Kidney epithelial cell (primary cell): ENCODE results near the gene WFDC1. TPM values are rescaled to one million over a fixed set of nuclear protein-coding genes. Genes with fewer than 3 reads are reported as not detected.

Experiments
- DNase-seq: peaks from one replicate; pipeline ENCODE4 v3.0.0-alpha.2; 2010; ENCODE audit warnings: low read depth
- H3K27me3 ChIP-seq: 2 replicates; pipeline ENCODE4 v1.6.0; 2011; ENCODE audit warnings: low read length; ENCODE audit not compliant: control insufficient read depth, insufficient read depth
- H3K36me3 ChIP-seq: 2 replicates; pipeline ENCODE4 v1.5.1; 2011; ENCODE audit warnings: low read length; ENCODE audit not compliant: control insufficient read depth, insufficient read depth
- H3K4me3 ChIP-seq: 2 replicates; pipeline ENCODE4 v1.5.1; 2011; ENCODE audit warnings: low read depth, mild to moderate bottlenecking, control low read depth, low read length
- total RNA-seq: library from RNA; depleted of rRNA; stranded (reverse); fragments of >200 nt; gene quantifications from 2 replicates; pipeline ENCODE4 v1.2.3, GENCODE V29; 2015
- TF ChIP-seq, protein P1 (sequence below): IDR thresholded peaks from 2 replicates; pipeline ENCODE4 v1.5.1; 2011; ENCODE audit warnings: mild to moderate bottlenecking, moderate library complexity, low read length, control low read depth, inconsistent platforms; ENCODE audit not compliant: insufficient read depth, poor library complexity, severe bottlenecking

The WFDC1 gene
- total RNA-seq, 1 donor from 2014 or later: 0.29 TPM

DNA sequence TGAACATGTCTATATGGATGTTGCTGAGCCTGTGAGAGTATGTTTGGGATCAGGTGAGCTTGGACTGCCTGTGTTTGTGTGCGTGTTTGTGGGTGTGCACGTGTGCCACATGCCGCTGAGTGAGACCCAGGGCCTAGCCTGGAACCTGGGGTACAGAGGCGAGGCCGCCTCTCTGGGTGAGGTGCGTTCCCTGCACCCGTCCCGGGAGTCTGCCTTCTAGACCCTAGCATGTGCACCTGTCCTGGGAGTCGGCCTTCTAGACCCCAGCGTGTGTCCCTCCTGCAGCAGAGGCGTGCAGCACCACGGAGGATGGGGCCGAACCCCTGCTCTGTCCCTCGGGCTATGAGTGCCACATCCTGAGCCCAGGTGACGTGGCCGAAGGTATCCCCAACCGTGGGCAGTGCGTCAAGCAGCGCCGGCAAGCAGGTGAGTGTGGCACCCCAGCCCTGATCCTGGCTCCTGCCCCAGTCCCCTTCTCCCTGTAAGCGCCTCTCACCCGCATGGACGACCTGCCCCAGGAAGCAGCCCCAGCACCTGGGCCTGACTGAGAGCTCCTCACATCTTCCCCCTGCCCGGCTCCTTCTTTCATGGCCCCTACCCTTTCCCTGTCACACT lies 24.6 kb downstream of the WFDC1 start:
- TF ChIP-seq, protein P1, sequence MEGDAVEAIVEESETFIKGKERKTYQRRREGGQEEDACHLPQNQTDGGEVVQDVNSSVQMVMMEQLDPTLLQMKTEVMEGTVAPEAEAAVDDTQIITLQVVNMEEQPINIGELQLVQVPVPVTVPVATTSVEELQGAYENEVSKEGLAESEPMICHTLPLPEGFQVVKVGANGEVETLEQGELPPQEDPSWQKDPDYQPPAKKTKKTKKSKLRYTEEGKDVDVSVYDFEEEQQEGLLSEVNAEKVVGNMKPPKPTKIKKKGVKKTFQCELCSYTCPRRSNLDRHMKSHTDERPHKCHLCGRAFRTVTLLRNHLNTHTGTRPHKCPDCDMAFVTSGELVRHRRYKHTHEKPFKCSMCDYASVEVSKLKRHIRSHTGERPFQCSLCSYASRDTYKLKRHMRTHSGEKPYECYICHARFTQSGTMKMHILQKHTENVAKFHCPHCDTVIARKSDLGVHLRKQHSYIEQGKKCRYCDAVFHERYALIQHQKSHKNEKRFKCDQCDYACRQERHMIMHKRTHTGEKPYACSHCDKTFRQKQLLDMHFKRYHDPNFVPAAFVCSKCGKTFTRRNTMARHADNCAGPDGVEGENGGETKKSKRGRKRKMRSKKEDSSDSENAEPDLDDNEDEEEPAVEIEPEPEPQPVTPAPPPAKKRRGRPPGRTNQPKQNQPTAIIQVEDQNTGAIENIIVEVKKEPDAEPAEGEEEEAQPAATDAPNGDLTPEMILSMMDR: no peak

GRCh38 chr16:84320511-84320910 lies 25.8 kb downstream of the WFDC1 start:
- TF ChIP-seq, protein P1: no peak
- H3K4me3 ChIP-seq: no peak overlapping the region
- H3K27me3 ChIP-seq: no peaks in the 10 kb centered on the region
- no peaks in the 10 kb centered on the region for H3K36me3 ChIP-seq
- no peak for DNase-seq

More for the DNA sequence above, 24.6 kb downstream of the WFDC1 start:
- H3K4me3 ChIP-seq: no peak overlapping the region
- H3K36me3 ChIP-seq: no peaks in the 10 kb centered on the region
- DNase-seq: no peak
- H3K27me3 ChIP-seq: peaks cover under 1% of the 10 kb centered on the region

DNA sequence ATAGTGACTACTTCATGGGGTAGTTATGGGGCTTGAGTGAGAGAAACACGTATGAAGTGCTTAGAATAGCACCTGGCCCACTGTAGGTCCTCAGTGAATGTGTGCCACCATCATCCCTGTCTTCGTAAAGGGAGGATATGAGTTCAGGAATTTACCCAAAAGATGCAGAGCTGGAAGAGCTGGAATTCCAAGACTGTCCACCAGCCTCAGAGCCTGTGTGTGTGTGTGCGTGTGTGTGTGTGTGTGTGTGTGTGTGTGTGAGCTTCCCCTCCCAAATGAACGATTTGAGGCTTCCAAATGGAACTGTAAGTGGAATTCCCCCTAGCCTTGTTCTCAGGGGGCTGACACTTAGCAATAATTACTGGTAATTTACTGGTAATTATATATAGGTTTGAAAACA lies 27.3 kb downstream of the WFDC1 start:
- Histone ChIP-seq H3K27me3 (no peaks in the 10 kb centered on the region), H3K4me3 (no peak overlapping the region), H3K36me3 (no peaks in the 10 kb centered on the region)
- TF ChIP-seq, protein P1: no peak
- DNase-seq: no peak

DNA sequence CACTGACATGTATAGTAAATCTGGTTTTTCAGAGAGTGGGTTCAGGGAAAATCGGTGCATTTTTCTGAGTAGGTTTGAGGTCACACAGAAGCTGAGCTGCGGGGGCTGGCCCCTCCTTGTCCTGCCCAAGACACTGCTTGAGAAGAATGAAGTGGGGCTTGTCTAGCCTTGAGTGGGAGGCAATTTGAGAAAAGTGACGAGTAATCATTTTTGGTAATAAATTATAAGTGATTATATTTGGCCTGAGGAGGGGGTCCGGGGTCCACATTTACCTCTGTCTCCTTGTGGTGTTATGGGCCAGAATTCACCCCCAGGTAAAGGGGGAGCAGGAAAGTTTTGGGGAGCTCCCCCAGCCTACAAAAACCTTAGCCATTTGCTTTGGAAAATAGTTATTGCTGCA lies 28.1 kb downstream of the WFDC1 start:
- TF ChIP-seq, protein P1: no peak
- Histone ChIP-seq H3K4me3 (no peak overlapping the region), H3K27me3 (no peaks in the 10 kb centered on the region), H3K36me3 (no peaks in the 10 kb centered on the region)
- DNase-seq: no peak

- H3K27me3 ChIP-seq: no peaks in the 10 kb centered on the region
- no peak for DNase-seq
Measured at GRCh38 chr16:84323606-84324005, 28.9 kb downstream of the WFDC1 start.

More at GRCh38 chr16:84323606-84324005, 28.9 kb downstream of the WFDC1 start:
- Histone ChIP-seq H3K4me3 (no peak overlapping the region), H3K36me3 (no peaks in the 10 kb centered on the region)
- TF ChIP-seq, protein P1: no peak
